A549 (cell line): ENCODE results near the gene PRRG1. TPM values are rescaled to one million over a fixed set of nuclear protein-coding genes. Genes with fewer than 3 reads are reported as not detected.

ENCODE experiments used
- ATAC-seq, 2 experiments: fragments of 200-7000 bp in 1 of 2; fragments of >200 bp in 1 of 2; cut with Nextera tagmentation in 1 of 2; cut with Tn5 transposase in 1 of 2; 3 replicates each; pipeline versions ENCODE4 v1.8.0 to v1.9.1; 2018 to 2020; ENCODE audit warnings: mild to moderate bottlenecking in 1 of 2, moderate library complexity in 1 of 2
- CTCF ChIA-PET: fragments of 300-600 bp; sonication (Branson Sonifier 250); formaldehyde crosslinking; extraction: SDS; loops from one replicate; lab custom pipeline; 2021; ENCODE audit warnings: antibody characterized with exemption, inconsistent platforms; lab: Yijun Ruan, JAX
- POLR2A ChIA-PET: fragments of 350-600 bp; formaldehyde crosslinking; extraction: SDS; loops from one replicate; lab custom pipeline; 2021; ENCODE audit warnings: antibody characterized with exemption, inconsistent platforms; lab: Yijun Ruan, JAX
- DNase-seq, 2 experiments: peaks; one replicate each; pipeline versions ENCODE4 v3.0.0 to v3.0.0-alpha.2; 2011 to 2016; ENCODE audit warnings: low read depth in 1 of 2, low spot score in 1 of 2
- FAIRE-seq: peaks from 2 replicates; lab custom pipeline; 2011; peaks lifted over from hg19 to GRCh38; lab: Jason Lieb, UNC
- H3K27ac ChIP-seq, 2 experiments: fragments of >200 bp; sonication (Bioruptor Twin); formaldehyde crosslinking; 3 replicates each; pipeline ENCODE4 v1.5.1; 2016 to 2017
- H3K4me1 ChIP-seq: fragments of >200 bp; sonication (Bioruptor Twin); formaldehyde crosslinking; 3 replicates; pipeline ENCODE4 v1.6.1; 2016
- H3K4me2 ChIP-seq: fragments of >200 bp; sonication (Bioruptor Twin); formaldehyde crosslinking; 3 replicates; pipeline ENCODE4 v1.6.1; 2016
- H3K4me3 ChIP-seq: fragments of >200 bp; sonication (Bioruptor Twin); formaldehyde crosslinking; 3 replicates; pipeline ENCODE4 v1.5.1; 2016
- H3K9me3 ChIP-seq: fragments of >200 bp; sonication (Bioruptor Twin); formaldehyde crosslinking; 3 replicates; pipeline ENCODE4 v1.6.1; 2016
- EP300 ChIP-seq, 2 experiments: fragments of >200 bp; sonication (Bioruptor Twin); formaldehyde crosslinking; IDR thresholded peaks; 2 replicates in 1 of 2; 3 replicates in 1 of 2; pipeline ENCODE4 v1.6.1; 2016 to 2017
- FOSL2 ChIP-seq, 2 experiments: fragments of 450-650 bp in 1 of 2; fragments of >200 bp in 1 of 2; sonication (Bioruptor Twin) in 1 of 2; formaldehyde crosslinking; IDR thresholded peaks; 2 replicates each; pipeline versions ENCODE4 v1.5.0 to v1.6.1; 2016 to 2020; ENCODE audit warnings: mild to moderate bottlenecking in 1 of 2, moderate library complexity in 1 of 2
- FOXS1 ChIP-seq: fragments of 250-450 bp; sonication (Bioruptor Pico); IDR thresholded peaks from 2 replicates; pipeline ENCODE4 v1.5.0; 2020; ENCODE audit warnings: mild to moderate bottlenecking, moderate library complexity
- HDAC2 ChIP-seq: fragments of 200-600 bp; sonication (generic); IDR thresholded peaks from 2 replicates; pipeline ENCODE4 v1.6.1; 2016
- KDM1A ChIP-seq: fragments of 200-600 bp; sonication (generic); IDR thresholded peaks from 2 replicates; pipeline ENCODE4 v1.6.1; 2016; ENCODE audit warnings: low read depth, mild to moderate bottlenecking
- KDM5A ChIP-seq: fragments of 200-600 bp; sonication (generic); IDR thresholded peaks from 2 replicates; pipeline ENCODE4 v1.6.1; 2016; ENCODE audit warnings: antibody characterized with exemption, mild to moderate bottlenecking
- MAFK ChIP-seq: fragments of 450-650 bp; IDR thresholded peaks from 2 replicates; pipeline ENCODE4 v1.6.1; 2014; ENCODE audit not compliant: partially characterized antibody
- MYC ChIP-seq: IDR thresholded peaks from 2 replicates; pipeline ENCODE4 v1.6.1; 2012; ENCODE audit warnings: mild to moderate bottlenecking, inconsistent platforms, low read length, improper control_type of control experiment, borderline replicate concordance
- NFE2L2 ChIP-seq: fragments of 150-350 bp; conservative IDR thresholded peaks from 2 replicates; pipeline ENCODE4 v1.6.1; 2014; ENCODE audit warnings: low read length
- NPAS2 ChIP-seq: fragments of 250-450 bp; sonication (Bioruptor Pico); IDR thresholded peaks from 2 replicates; pipeline ENCODE4 v1.8.0; 2022; ENCODE audit warnings: mild to moderate bottlenecking, moderate library complexity, borderline replicate concordance
- PHF8 ChIP-seq: fragments of 200-600 bp; sonication (generic); IDR thresholded peaks from 2 replicates; pipeline ENCODE4 v1.6.1; 2016; ENCODE audit warnings: low read depth, mild to moderate bottlenecking, antibody characterized with exemption, moderate library complexity, borderline replicate concordance
- RARB ChIP-seq: fragments of 250-450 bp; sonication (Bioruptor Pico); IDR thresholded peaks from 2 replicates; pipeline ENCODE4 v1.8.0; 2021; ENCODE audit warnings: mild to moderate bottlenecking, moderate library complexity
- RCOR1 ChIP-seq: fragments of 150-350 bp; IDR thresholded peaks from 2 replicates; pipeline ENCODE4 v1.6.1; 2014; ENCODE audit warnings: antibody characterized with exemption, low read length, low read depth
- RFX5 ChIP-seq: fragments of 450-650 bp; IDR thresholded peaks from 2 replicates; pipeline ENCODE4 v1.7.1; 2014; ENCODE audit warnings: antibody characterized with exemption, mild to moderate bottlenecking, moderate library complexity
- SMC3 ChIP-seq: fragments of >200 bp; sonication (Bioruptor Twin); formaldehyde crosslinking; IDR thresholded peaks from 3 replicates; pipeline ENCODE4 v1.6.1; 2018; ENCODE audit warnings: inconsistent platforms
- TFCP2L1 ChIP-seq: fragments of 250-450 bp; sonication (Bioruptor Pico); IDR thresholded peaks from 2 replicates; pipeline ENCODE4 v1.5.0; 2021; ENCODE audit warnings: mild to moderate bottlenecking
- ZFP36 ChIP-seq: fragments of 450-650 bp; IDR thresholded peaks from 2 replicates; pipeline ENCODE4 v1.6.1; 2014; ENCODE audit warnings: borderline replicate concordance; ENCODE audit not compliant: partially characterized antibody
- ZNF302 ChIP-seq: fragments of 250-450 bp; sonication (Bioruptor Pico); IDR thresholded peaks from 2 replicates; pipeline ENCODE4 v1.9.0; 2021; ENCODE audit warnings: inconsistent platforms, mild to moderate bottlenecking, moderate library complexity
- WGBS: methylation state at CpG from one replicate; pipeline ENCODE4 v1.1.6; 2017; ENCODE audit errors: missing lambda C conversion rate; 5-methylcytosine and 5-hydroxymethylcytosine counted together
- polyA plus RNA-seq, 4 experiments: library from polyadenylated mRNA; depleted of rRNA in 3 of 4; stranded (reverse); fragments of >200 nt; fragmentation: RNase III in 1 of 4; extraction: RNeasy Plus Mini Kit Qiagen cat#74134 plus additional on column Dnase treatment in 1 of 4; gene quantifications; 2 replicates in 3 of 4; 3 replicates in 1 of 4; pipeline ENCODE4 v1.2.3, GENCODE V29; 2011 to 2017
- TF ChIP-seq, protein P1 (sequence below): IDR thresholded peaks from 2 replicates; pipeline ENCODE4 v1.6.1; 2012; ENCODE audit warnings: low read depth, borderline replicate concordance
- TF ChIP-seq, protein P2 (sequence below): fragments of >200 bp; sonication (Bioruptor Twin); formaldehyde crosslinking; IDR thresholded peaks from 3 replicates; pipeline ENCODE4 v1.6.1; 2016
- TF ChIP-seq, protein P3 (sequence below): fragments of 250-450 bp; sonication (Bioruptor Pico); IDR thresholded peaks from 2 replicates; pipeline ENCODE4 v1.5.0; 2021; ENCODE audit warnings: mild to moderate bottlenecking, moderate library complexity, borderline replicate concordance
- TF ChIP-seq, protein P4 (sequence below): fragments of 200-600 bp; sonication (generic); IDR thresholded peaks from 2 replicates; pipeline ENCODE4 v1.6.1; 2016; ENCODE audit warnings: antibody characterized with exemption, mild to moderate bottlenecking, moderate library complexity

PRRG1 gene
- polyA plus RNA-seq, 2 of the 4 experiments (the other 2 are of a cell fraction): 5.0 to 15.9 TPM

DNA sequence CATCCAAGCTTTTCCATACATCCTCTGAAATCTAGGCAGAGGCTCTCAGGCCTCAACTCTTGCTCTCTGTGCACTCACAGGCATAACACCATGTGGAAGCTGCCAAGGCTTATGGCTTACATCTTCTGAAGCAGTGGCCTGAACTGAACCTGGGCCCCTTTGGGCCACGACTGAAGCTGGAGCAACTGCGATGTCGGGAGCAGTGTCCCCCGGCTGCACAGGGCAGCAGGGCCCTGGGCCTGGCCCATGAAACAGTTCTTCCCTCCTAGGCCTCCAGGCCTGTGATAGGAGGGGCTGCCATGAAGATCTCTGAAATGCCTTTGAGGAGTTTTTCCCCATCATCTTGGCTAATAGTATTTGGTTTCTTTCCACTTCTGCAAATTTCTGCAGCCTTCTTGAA, 39.2 kb downstream of the PRRG1 start:
- no peak overlapping the region for H3K4me2 ChIP-seq
- DNase-seq (no peak), ATAC-seq (no peak), FAIRE-seq (no peak)
- no peaks in the 10 kb centered on the region for H3K4me1 ChIP-seq
- no peak for TF ChIP-seq KDM1A
- TF ChIP-seq KDM5A: no peak
- TF ChIP-seq EP300 (IDR thresholded peaks at IDR 0.05): no peak
- TF ChIP-seq ZNF302 (CRISPR knock-in tag): no peak
- no peak for TF ChIP-seq FOSL2 (IDR thresholded peaks at IDR 0.05)
- no peak for TF ChIP-seq FOSL2 (CRISPR knock-in tag; IDR thresholded peaks at IDR 0.05)
- no peak for TF ChIP-seq SMC3
- H3K27ac ChIP-seq: no peak overlapping the region
- ChIA-PET CTCF (no interaction called here), POLR2A (no interaction called here)
- WGBS: 80% methylated on average over 1 of the region's 4 CpGs
- H3K9me3 ChIP-seq: no peaks in the 10 kb centered on the region
- no peak overlapping the region for H3K4me3 ChIP-seq

DNA sequence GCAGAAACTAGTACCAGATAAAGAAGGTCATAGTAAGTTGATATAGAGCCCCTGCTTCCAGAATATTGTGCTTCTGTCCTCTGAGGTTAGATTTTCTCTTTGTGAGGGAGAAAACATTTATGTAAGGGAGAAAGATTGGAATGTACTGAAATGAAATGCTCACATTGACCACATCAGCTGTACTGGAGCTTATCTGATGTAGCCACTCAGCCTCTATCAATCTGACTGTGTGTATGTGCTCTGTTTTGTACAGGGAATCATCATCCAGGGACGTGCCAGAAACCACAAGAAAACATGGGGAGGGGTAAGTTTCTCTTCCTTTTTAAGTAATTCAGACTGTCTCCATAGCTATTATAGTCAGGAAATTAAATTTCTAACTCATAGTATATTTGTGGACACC, 56.8 kb downstream of the PRRG1 start:
- H3K4me1 ChIP-seq: no peaks in the 10 kb centered on the region
- DNase-seq (no peak), ATAC-seq (no peak), FAIRE-seq (no peak)
- H3K9me3 ChIP-seq: no peaks in the 10 kb centered on the region
- H3K27ac ChIP-seq: no peak overlapping the region
- 86% methylated on average over 1 of the region's 1 CpG for WGBS
- no peak overlapping the region for H3K4me3 ChIP-seq
- H3K4me2 ChIP-seq: no peak overlapping the region
- CTCF ChIA-PET: no interaction called here
- POLR2A ChIA-PET: no interaction called here
- TF ChIP-seq RFX5 (no peak), EP300 (IDR thresholded peaks at IDR 0.05) (no peak), PHF8 (no peak), TFCP2L1 (CRISPR knock-in tag) (no peak), ZFP36 (no peak), HDAC2 (no peak), MYC (no peak), RARB (CRISPR knock-in tag) (no peak), NPAS2 (CRISPR knock-in tag) (no peak)
- TF ChIP-seq, protein P1, sequence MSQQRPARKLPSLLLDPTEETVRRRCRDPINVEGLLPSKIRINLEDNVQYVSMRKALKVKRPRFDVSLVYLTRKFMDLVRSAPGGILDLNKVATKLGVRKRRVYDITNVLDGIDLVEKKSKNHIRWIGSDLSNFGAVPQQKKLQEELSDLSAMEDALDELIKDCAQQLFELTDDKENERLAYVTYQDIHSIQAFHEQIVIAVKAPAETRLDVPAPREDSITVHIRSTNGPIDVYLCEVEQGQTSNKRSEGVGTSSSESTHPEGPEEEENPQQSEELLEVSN: no peak

DNA sequence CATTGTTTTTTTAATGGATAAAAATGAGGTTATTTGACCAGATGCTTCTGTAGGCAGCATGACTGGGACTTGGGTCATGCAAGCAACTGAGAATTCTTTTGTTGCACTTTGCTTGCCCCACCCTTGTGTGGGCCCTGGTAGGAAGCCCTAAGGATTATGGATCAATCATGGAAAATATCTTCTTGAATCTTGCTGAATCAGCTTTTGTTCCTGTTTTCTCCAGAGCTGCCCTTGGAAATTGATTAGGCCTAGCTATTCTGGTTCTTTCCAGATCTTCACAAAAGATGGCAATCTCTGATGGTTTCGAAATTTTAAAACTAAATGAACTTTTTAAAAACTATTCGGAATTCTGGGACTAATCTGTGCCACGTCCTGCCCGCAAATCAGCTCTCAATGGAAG, 58.6 kb downstream of the PRRG1 start:
- WGBS: 94% methylated on average over 4 of the region's 4 CpGs
- DNase-seq (no peak), ATAC-seq (no peak), FAIRE-seq (no peak)
- Histone ChIP-seq H3K4me1 (no peaks in the 10 kb centered on the region), H3K4me2 (no peak overlapping the region), H3K27ac (no peak overlapping the region), H3K4me3 (no peak overlapping the region), H3K9me3 (no peaks in the 10 kb centered on the region)
- ChIA-PET POLR2A (no interaction called here), CTCF (no interaction called here)
- TF ChIP-seq FOXS1 (CRISPR knock-in tag): no peak
- TF ChIP-seq MAFK: peak; percentile 65

DNA sequence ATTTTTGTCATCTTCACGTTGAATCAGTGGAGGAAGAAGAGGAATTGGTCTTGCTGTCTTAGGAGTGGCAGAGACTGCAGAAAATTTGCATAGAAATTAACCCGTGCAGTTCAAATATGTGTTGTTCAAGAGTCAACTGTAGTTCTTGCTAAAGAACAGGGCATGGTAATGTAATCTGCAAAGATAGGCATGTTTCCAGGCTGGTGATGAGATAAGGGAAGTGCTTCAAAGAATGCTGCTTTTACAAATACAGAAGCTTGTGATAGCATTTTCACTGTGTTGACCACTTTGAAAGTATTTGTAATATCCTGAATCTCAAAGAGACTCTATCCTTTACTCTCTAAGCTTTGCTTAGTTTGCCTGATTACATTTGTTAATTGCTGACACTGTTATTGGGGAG, 60.1 kb downstream of the PRRG1 start:
- POLR2A ChIA-PET: no interaction called here
- Histone ChIP-seq H3K4me2 (no peak overlapping the region), H3K4me3 (no peak overlapping the region), H3K4me1 (no peaks in the 10 kb centered on the region), H3K27ac (no peak overlapping the region), H3K9me3 (no peaks in the 10 kb centered on the region)
- ATAC-seq (no peak), DNase-seq (no peak), FAIRE-seq (peak; percentile 84)
- CTCF ChIA-PET: no interaction called here
- TF ChIP-seq KDM1A (no peak), NFE2L2 (no peak), RCOR1 (no peak), MYC (no peak)
- TF ChIP-seq, protein P2, sequence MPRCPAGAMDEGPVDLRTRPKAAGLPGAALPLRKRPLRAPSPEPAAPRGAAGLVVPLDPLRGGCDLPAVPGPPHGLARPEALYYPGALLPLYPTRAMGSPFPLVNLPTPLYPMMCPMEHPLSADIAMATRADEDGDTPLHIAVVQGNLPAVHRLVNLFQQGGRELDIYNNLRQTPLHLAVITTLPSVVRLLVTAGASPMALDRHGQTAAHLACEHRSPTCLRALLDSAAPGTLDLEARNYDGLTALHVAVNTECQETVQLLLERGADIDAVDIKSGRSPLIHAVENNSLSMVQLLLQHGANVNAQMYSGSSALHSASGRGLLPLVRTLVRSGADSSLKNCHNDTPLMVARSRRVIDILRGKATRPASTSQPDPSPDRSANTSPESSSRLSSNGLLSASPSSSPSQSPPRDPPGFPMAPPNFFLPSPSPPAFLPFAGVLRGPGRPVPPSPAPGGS: no peak
- TF ChIP-seq, protein P3, sequence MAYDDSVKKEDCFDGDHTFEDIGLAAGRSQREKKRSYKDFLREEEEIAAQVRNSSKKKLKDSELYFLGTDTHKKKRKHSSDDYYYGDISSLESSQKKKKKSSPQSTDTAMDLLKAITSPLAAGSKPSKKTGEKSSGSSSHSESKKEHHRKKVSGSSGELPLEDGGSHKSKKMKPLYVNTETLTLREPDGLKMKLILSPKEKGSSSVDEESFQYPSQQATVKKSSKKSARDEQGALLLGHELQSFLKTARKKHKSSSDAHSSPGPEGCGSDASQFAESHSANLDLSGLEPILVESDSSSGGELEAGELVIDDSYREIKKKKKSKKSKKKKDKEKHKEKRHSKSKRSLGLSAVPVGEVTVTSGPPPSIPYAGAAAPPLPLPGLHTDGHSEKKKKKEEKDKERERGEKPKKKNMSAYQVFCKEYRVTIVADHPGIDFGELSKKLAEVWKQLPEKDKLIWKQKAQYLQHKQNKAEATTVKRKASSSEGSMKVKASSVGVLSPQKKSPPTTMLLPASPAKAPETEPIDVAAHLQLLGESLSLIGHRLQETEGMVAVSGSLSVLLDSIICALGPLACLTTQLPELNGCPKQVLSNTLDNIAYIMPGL (CRISPR knock-in tag): no peak
- TF ChIP-seq, protein P4, sequence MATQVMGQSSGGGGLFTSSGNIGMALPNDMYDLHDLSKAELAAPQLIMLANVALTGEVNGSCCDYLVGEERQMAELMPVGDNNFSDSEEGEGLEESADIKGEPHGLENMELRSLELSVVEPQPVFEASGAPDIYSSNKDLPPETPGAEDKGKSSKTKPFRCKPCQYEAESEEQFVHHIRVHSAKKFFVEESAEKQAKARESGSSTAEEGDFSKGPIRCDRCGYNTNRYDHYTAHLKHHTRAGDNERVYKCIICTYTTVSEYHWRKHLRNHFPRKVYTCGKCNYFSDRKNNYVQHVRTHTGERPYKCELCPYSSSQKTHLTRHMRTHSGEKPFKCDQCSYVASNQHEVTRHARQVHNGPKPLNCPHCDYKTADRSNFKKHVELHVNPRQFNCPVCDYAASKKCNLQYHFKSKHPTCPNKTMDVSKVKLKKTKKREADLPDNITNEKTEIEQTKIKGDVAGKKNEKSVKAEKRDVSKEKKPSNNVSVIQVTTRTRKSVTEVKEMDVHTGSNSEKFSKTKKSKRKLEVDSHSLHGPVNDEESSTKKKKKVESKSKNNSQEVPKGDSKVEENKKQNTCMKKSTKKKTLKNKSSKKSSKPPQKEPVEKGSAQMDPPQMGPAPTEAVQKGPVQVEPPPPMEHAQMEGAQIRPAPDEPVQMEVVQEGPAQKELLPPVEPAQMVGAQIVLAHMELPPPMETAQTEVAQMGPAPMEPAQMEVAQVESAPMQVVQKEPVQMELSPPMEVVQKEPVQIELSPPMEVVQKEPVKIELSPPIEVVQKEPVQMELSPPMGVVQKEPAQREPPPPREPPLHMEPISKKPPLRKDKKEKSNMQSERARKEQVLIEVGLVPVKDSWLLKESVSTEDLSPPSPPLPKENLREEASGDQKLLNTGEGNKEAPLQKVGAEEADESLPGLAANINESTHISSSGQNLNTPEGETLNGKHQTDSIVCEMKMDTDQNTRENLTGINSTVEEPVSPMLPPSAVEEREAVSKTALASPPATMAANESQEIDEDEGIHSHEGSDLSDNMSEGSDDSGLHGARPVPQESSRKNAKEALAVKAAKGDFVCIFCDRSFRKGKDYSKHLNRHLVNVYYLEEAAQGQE: no peak
- 98% methylated on average over 2 of the region's 2 CpGs for WGBS
